Mesendoderm (in vitro differentiated cells): ENCODE results near the gene ADAMTS4.

Source experiments
- DNase-seq: peaks from one replicate; pipeline ENCODE4 v3.0.0; 2013
- H2AK5ac ChIP-seq: 2 replicates; pipeline ENCODE4 v1.6.1; 2013; ENCODE audit warnings: low read length, inconsistent platforms
- H2BK120ac ChIP-seq: 2 replicates; pipeline ENCODE4 v1.6.1; 2013; ENCODE audit warnings: low read depth, mild to moderate bottlenecking, low read length, moderate library complexity, mixed read lengths
- H2BK15ac ChIP-seq: replicated peaks from 2 replicates; pipeline ENCODE4 v1.6.1; 2013; ENCODE audit warnings: low read depth, mild to moderate bottlenecking, moderate library complexity
- H2BK5ac ChIP-seq: 2 replicates; pipeline ENCODE4 v1.6.1; 2013; ENCODE audit warnings: low read length, inconsistent platforms
- H3K18ac ChIP-seq: 2 replicates; pipeline ENCODE4 v1.6.1; 2013; ENCODE audit warnings: mild to moderate bottlenecking, low read length, mixed read lengths
- H3K23ac ChIP-seq: one replicate; pipeline ENCODE4 v1.6.1; 2013; ENCODE audit warnings: low read length
- H3K27ac ChIP-seq: 2 replicates; pipeline ENCODE4 v1.5.1; 2013; ENCODE audit warnings: low read depth, mild to moderate bottlenecking, inconsistent platforms, low read length, moderate library complexity
- H3K27me3 ChIP-seq: 2 replicates; pipeline ENCODE4 v1.6.1; 2013; ENCODE audit warnings: low read length, control low read depth, mild to moderate bottlenecking, inconsistent platforms; ENCODE audit not compliant: insufficient read depth, poor library complexity
- H3K36me3 ChIP-seq: 2 replicates; pipeline ENCODE4 v1.6.1; 2013; ENCODE audit warnings: low read length, inconsistent platforms; ENCODE audit not compliant: control insufficient read depth, insufficient read depth
- H3K4ac ChIP-seq: one replicate; pipeline ENCODE4 v1.6.1; 2013; ENCODE audit warnings: low read depth, mild to moderate bottlenecking, low read length, moderate library complexity
- H3K4me1 ChIP-seq: 2 replicates; pipeline ENCODE4 v1.6.1; 2013; ENCODE audit warnings: low read depth, low read length, inconsistent platforms; ENCODE audit not compliant: control insufficient read depth
- H3K4me2 ChIP-seq: 2 replicates; pipeline ENCODE4 v1.6.1; 2013; ENCODE audit warnings: low read length
- H3K4me3 ChIP-seq: 2 replicates; pipeline ENCODE4 v1.5.1; 2013; ENCODE audit warnings: mild to moderate bottlenecking, low read length
- H3K56ac ChIP-seq: one replicate; pipeline ENCODE4 v1.6.1; 2013; ENCODE audit warnings: low read length
- H3K79me1 ChIP-seq: 2 replicates; pipeline ENCODE4 v1.6.1; 2013; ENCODE audit warnings: low read length, inconsistent platforms
- H3K79me2 ChIP-seq: 2 replicates; pipeline ENCODE4 v1.6.1; 2013; ENCODE audit warnings: mild to moderate bottlenecking, low read length; ENCODE audit not compliant: control insufficient read depth, insufficient read depth
- H3K9ac ChIP-seq: 2 replicates; pipeline ENCODE4 v1.6.1; 2013; ENCODE audit warnings: low read length, inconsistent platforms
- H4K5ac ChIP-seq: one replicate; pipeline ENCODE4 v1.6.1; 2013; ENCODE audit warnings: low read length
- H4K8ac ChIP-seq: one replicate; pipeline ENCODE4 v1.6.1; 2013; ENCODE audit warnings: low read depth, mild to moderate bottlenecking, control low read depth, low read length, moderate library complexity
- WGBS: extraction: QIAGEN DNeasy Blood & Tissue Kit; methylation state at CpG from one replicate; pipeline ENCODE4 v1.1.7; 2013; ENCODE audit warnings: low lambda C conversion rate, missing lambda C conversion rate; ENCODE audit not compliant: insufficient coverage; ENCODE audit errors: extremely low coverage; 5-methylcytosine and 5-hydroxymethylcytosine counted together

The ADAMTS4 gene

GRCh38 chr1:161182214-161182613, 16.6 kb downstream of the ADAMTS4 start:
- no peak overlapping the region for H3K9ac ChIP-seq
- H3K79me2 ChIP-seq, result no peaks in the 10 kb centered on the region
- no peaks in the 10 kb centered on the region for H3K36me3 ChIP-seq
- H3K79me1 ChIP-seq, result no peaks in the 10 kb centered on the region
- H3K4me1 ChIP-seq, result peaks cover 4% of the 10 kb centered on the region
- H4K5ac ChIP-seq, result no peak overlapping the region
- no peak overlapping the region for H2BK5ac ChIP-seq
- no peak overlapping the region for H3K27ac ChIP-seq
- no peak overlapping the region for H3K56ac ChIP-seq
- no peak overlapping the region for H3K4me3 ChIP-seq
- H3K18ac ChIP-seq, result no peak overlapping the region
- H2BK120ac ChIP-seq, result no peak overlapping the region
- H2BK15ac ChIP-seq, result no peak overlapping the region
- H3K4ac ChIP-seq, result no peak overlapping the region
- H3K23ac ChIP-seq, result no peak overlapping the region
- no peak for DNase-seq
- H4K8ac ChIP-seq, result no peak overlapping the region
- no peak overlapping the region for H3K4me2 ChIP-seq
- no peak overlapping the region for H2AK5ac ChIP-seq
- no CpG with 5 or more reads among the region's 1 CpG for WGBS
- no peaks in the 10 kb centered on the region for H3K27me3 ChIP-seq

DNA sequence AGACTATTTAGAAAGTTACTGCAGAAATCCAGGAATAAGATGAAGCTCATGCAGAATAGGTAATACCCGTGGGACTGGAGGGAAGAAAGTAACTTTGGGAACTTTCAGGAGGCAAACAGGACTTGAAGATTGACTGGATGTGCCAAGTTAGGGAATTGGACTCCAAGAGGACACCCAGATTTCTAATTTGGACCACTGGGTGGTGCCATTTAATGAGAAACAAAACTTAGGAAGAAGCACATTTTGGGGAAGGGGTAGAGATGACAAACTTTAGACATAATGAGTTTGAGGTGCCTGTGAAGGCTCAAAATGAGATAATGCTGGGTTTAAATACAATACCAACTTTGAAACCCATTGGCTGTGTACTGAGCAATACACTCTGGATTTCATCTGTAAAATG, 18.2 kb downstream of the ADAMTS4 start:
- Histone ChIP-seq H2AK5ac (no peak overlapping the region), H3K79me2 (peaks cover 4% of the 10 kb centered on the region), H3K36me3 (no peaks in the 10 kb centered on the region), H3K56ac (no peak overlapping the region), H2BK120ac (no peak overlapping the region), H3K4ac (no peak overlapping the region), H3K4me3 (no peak overlapping the region), H3K27ac (no peak overlapping the region), H3K4me1 (peaks cover 8% of the 10 kb centered on the region), H2BK5ac (no peak overlapping the region), H3K79me1 (peaks cover 6% of the 10 kb centered on the region), H3K23ac (no peak overlapping the region), H3K18ac (no peak overlapping the region), H3K27me3 (no peaks in the 10 kb centered on the region), H3K4me2 (no peak overlapping the region), H3K9ac (no peak overlapping the region), H4K8ac (no peak overlapping the region), H2BK15ac (no peak overlapping the region), H4K5ac (no peak overlapping the region)
- WGBS, result no CpG with 5 or more reads among the region's 1 CpG
- peak; percentile 60 for DNase-seq

DNA sequence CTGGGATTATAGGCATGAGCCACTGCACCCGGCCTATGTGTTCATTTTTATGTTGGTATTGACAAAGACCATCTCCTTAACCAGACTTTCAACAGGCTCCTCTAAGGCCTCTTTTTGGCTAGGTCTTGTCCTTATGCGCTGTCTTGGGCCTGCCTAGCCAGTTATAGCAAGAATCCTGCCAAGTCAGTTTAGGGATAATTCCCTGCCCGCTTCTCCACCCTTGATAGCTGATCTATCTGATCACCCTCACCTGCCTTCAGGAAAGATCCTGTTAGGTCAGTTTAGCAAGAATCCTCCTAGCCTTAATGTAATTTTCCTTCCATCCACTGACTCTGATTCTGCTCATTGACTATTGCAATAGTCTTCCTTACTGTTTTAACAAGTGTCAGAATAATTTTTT, 19.2 kb downstream of the ADAMTS4 start:
- Histone ChIP-seq H3K56ac (no peak overlapping the region), H3K27me3 (no peaks in the 10 kb centered on the region), H2AK5ac (no peak overlapping the region), H3K4me3 (no peak overlapping the region), H3K27ac (no peak overlapping the region), H3K9ac (no peak overlapping the region), H3K79me2 (peaks cover 4% of the 10 kb centered on the region), H3K36me3 (no peaks in the 10 kb centered on the region), H3K4me1 (peaks cover 8% of the 10 kb centered on the region), H2BK5ac (no peak overlapping the region), H2BK120ac (no peak overlapping the region), H4K5ac (no peak overlapping the region), H4K8ac (no peak overlapping the region), H3K4ac (no peak overlapping the region), H2BK15ac (no peak overlapping the region), H3K23ac (no peak overlapping the region), H3K79me1 (peaks cover 6% of the 10 kb centered on the region), H3K18ac (no peak overlapping the region), H3K4me2 (no peak overlapping the region)
- no CpG with 5 or more reads among the region's 3 CpGs for WGBS
- no peak for DNase-seq

- Histone ChIP-seq H3K4me2 (peak overlapping the region; percentile 23), H3K56ac (peak overlapping the region; percentile 91), H2BK5ac (no peak overlapping the region), H3K27me3 (no peaks in the 10 kb centered on the region), H3K36me3 (peaks cover 4% of the 10 kb centered on the region), H3K4me1 (peaks cover 8% of the 10 kb centered on the region), H3K79me2 (peaks cover 4% of the 10 kb centered on the region), H4K8ac (no peak overlapping the region), H3K4me3 (no peak overlapping the region), H2AK5ac (no peak overlapping the region), H3K9ac (peak overlapping the region; percentile 98), H3K18ac (no peak overlapping the region), H3K4ac (no peak overlapping the region), H3K27ac (no peak overlapping the region), H2BK120ac (no peak overlapping the region), H3K79me1 (peaks cover 6% of the 10 kb centered on the region), H2BK15ac (no peak overlapping the region), H3K23ac (no peak overlapping the region), H4K5ac (peak overlapping the region; percentile 68)
- WGBS, result no CpG with 5 or more reads among the region's 9 CpGs
- DNase-seq, result no peak
Observed at GRCh38 chr1:161177936-161178244, 21.0 kb downstream of the ADAMTS4 start.

DNA sequence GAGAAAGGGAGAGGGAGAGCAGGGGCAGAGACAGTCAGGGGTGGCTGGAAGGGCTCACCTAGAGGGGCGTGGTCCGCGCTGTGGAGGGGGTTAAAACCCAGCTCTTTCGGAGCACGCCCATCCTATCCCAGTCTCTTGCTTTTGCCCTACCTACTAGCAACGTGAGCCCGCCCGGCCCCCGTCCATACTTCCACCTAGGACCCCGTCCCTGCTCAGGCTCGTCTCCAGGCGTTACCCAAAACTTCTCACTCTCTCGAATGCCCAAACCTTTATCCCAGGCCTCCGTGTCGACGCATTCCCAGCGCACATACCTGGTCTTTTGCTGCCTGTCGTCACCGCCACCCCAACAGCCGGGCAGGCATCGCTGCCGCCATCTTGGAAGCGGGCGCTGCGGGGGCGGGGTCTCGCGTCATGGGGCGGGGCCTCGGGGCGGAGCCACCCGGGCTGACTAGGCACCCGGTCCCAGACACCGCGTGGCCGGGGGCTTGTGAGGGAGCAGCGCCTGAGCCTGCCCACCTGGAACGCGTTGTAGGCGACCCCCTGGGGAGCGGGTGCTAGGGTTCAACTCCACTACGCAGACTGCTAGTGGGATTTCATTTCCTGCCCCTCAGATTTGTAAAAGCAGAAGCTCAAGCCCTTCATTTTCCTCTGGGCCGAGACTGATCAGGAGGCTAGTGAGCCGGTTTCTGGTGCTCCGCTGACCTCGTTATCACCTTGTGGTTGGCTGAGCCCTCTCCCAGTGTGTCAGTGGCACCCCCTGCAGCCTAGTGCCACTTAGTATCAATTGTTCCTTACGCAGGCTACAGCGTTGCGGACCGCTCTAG, 21.5 kb downstream of the ADAMTS4 start, which contains the start of gene B4GALT3:
Gene B4GALT3 (minus strand): TSS at position 396 of the 824 bp plus-strand sequence. CDS start 1,447 bp downstream, outside the sequence.
- WGBS, result no CpG with 5 or more reads among the region's 50 CpGs
- H3K79me2 ChIP-seq, result peaks cover 4% of the 10 kb centered on the region
- peak within 1 kb of the TSS; percentile 96 for H3K4me3 ChIP-seq

More for the DNA sequence above, 21.5 kb downstream of the ADAMTS4 start, which contains the start of gene B4GALT3:
- Histone ChIP-seq H3K36me3 (peaks cover 4% of the 10 kb centered on the region), H3K27ac (no peak within 1 kb of the TSS), H2BK15ac (no peak within 1 kb of the TSS), H4K8ac (no peak within 1 kb of the TSS), H3K27me3 (no peaks in the 10 kb centered on the region), H3K4me1 (peaks cover 8% of the 10 kb centered on the region), H3K4ac (peak within 1 kb of the TSS; percentile 81), H3K56ac (peak within 1 kb of the TSS; percentile 100), H3K4me2 (peak within 1 kb of the TSS; percentile 87), H3K18ac (no peak within 1 kb of the TSS), H3K79me1 (peaks cover 6% of the 10 kb centered on the region), H4K5ac (peak within 1 kb of the TSS; percentile 68), H2BK5ac (peak within 1 kb of the TSS; percentile 69), H2AK5ac (no peak within 1 kb of the TSS), H3K9ac (peak within 1 kb of the TSS; percentile 98), H2BK120ac (no peak within 1 kb of the TSS), H3K23ac (peak within 1 kb of the TSS; percentile 37)
- peak; percentile 96 for DNase-seq
